MCF 10A (cell line): ENCODE data around the gene MARK3. TPM values are rescaled to one million over a fixed set of nuclear protein-coding genes. Genes with fewer than 3 reads are reported as not detected.
A peak's percentile ranks its signal among the peaks of the same experiment; 100 is the strongest.

Experiments
- BruUV-seq: library from RNA; stranded (reverse); fragments of 400-500 nt; replicated peaks from 2 replicates; lab custom pipeline; 2021; lab: Mats Ljungman, UMichigan
- CTCF ChIA-PET: fragments of 300-600 bp; sonication (Branson Sonifier 250); formaldehyde crosslinking; extraction: SDS; loops from one replicate; lab custom pipeline; 2021; ENCODE audit warnings: antibody characterized with exemption, inconsistent platforms; lab: Yijun Ruan, JAX
- POLR2A ChIA-PET: fragments of 300-600, 350-650 bp; sonication (Branson Sonifier 250); formaldehyde crosslinking; extraction: SDS; loops from one replicate; lab custom pipeline; 2020; ENCODE audit warnings: antibody characterized with exemption, inconsistent platforms; lab: Yijun Ruan, JAX
- DNase-seq: peaks from one replicate; pipeline ENCODE4 v3.0.0-alpha.2; 2018; ENCODE audit not compliant: unreplicated experiment
- H3K27ac Mint-ChIP-seq: one replicate; pipeline ENCODE4 v1.8.0; 2022; ENCODE audit warnings: mild to moderate bottlenecking, low read depth, mixed read lengths; ENCODE audit not compliant: unreplicated experiment
- H3K27me3 Mint-ChIP-seq: one replicate; pipeline ENCODE4 v1.8.0; 2022; ENCODE audit warnings: mixed read lengths; ENCODE audit not compliant: insufficient read depth, unreplicated experiment
- H3K36me3 Mint-ChIP-seq: one replicate; pipeline ENCODE4 v1.8.0; 2022; ENCODE audit warnings: mild to moderate bottlenecking, moderate library complexity, mixed read lengths; ENCODE audit not compliant: insufficient read depth, unreplicated experiment
- H3K4me1 Mint-ChIP-seq: one replicate; pipeline ENCODE4 v1.8.0; 2022; ENCODE audit warnings: mixed read lengths; ENCODE audit not compliant: insufficient read depth, unreplicated experiment
- H3K4me3 Mint-ChIP-seq: one replicate; pipeline ENCODE4 v1.8.0; 2022; ENCODE audit warnings: mild to moderate bottlenecking, moderate library complexity, mixed read lengths; ENCODE audit not compliant: unreplicated experiment
- H3K9me3 Mint-ChIP-seq: one replicate; pipeline ENCODE4 v1.8.0; 2022; ENCODE audit warnings: mixed read lengths; ENCODE audit not compliant: unreplicated experiment
- intact Hi-C: fragments of 100-400 bp; cut with micrococcal nuclease; formaldehyde crosslinking; loops from 2 replicates; pipeline ENCODE4 v1.14.1; 2022
- total RNA-seq: library from RNA; stranded (reverse); gene quantifications from 2 replicates; pipeline ENCODE4 v1.2.3, GENCODE V29; 2022
- TF ChIP-seq, protein P1 (sequence below): fragments of 200-600 bp; IDR thresholded peaks from one replicate; pipeline ENCODE4 v1.8.0; 2022; ENCODE audit warnings: antibody characterized with exemption, mild to moderate bottlenecking; ENCODE audit not compliant: unreplicated experiment

The MARK3 gene
- total RNA-seq, 1 experiment from 2014 or later, result 130 TPM

DNA sequence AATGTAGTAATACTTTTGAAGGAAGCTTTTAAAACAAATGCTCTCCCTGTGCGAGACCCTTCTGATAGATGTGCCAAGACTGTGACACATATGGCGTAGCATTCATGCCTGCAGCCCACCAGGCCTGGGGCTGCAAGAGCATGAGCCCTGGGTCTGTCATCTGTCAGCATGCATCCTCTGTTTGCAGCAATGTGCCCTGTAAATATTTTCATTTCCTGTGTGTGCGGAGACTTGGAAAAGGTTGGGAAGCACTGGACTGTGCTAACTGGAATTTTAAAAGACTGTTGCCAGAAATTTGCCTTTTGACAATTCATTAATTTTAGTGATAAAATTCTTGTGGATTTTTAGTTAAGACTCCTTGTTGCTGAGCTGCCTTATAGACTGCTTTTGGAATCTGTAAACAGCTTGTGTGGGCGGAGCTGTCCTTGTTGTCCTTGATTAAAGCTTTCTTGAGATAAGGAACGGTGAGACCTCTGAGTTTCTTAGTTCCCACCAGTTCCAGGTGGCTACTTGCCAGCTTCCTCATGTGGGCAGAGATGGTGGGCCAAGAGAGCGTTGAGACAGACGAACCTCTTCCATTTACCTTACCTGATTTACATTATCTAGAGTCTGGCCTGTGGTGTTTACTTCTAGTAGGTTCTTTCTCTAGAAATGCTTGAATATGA is 23.4 kb downstream of the MARK3 start:
- CTCF ChIA-PET, result interaction anchor here (1.2 kb wide), 1 partner anchor 15 kb away, joined by 4 read pairs; no protein-coding TSS in a partner anchor
- H3K27ac Mint-ChIP-seq, result no peak overlapping the region
- peaks cover 15% of the 10 kb centered on the region for H3K4me1 Mint-ChIP-seq
- TF ChIP-seq, protein P1, sequence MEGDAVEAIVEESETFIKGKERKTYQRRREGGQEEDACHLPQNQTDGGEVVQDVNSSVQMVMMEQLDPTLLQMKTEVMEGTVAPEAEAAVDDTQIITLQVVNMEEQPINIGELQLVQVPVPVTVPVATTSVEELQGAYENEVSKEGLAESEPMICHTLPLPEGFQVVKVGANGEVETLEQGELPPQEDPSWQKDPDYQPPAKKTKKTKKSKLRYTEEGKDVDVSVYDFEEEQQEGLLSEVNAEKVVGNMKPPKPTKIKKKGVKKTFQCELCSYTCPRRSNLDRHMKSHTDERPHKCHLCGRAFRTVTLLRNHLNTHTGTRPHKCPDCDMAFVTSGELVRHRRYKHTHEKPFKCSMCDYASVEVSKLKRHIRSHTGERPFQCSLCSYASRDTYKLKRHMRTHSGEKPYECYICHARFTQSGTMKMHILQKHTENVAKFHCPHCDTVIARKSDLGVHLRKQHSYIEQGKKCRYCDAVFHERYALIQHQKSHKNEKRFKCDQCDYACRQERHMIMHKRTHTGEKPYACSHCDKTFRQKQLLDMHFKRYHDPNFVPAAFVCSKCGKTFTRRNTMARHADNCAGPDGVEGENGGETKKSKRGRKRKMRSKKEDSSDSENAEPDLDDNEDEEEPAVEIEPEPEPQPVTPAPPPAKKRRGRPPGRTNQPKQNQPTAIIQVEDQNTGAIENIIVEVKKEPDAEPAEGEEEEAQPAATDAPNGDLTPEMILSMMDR, result no peak
- intact Hi-C loops, result no loop called here
- no peaks in the 10 kb centered on the region for H3K27me3 Mint-ChIP-seq
- no TSS peak for BruUV-seq
- DNase-seq, result no peak
- H3K9me3 Mint-ChIP-seq, result no peaks in the 10 kb centered on the region
- POLR2A ChIA-PET, result no interaction called here
- no peak overlapping the region for H3K4me3 Mint-ChIP-seq
- H3K36me3 Mint-ChIP-seq, result peaks cover 67% of the 10 kb centered on the region

DNA sequence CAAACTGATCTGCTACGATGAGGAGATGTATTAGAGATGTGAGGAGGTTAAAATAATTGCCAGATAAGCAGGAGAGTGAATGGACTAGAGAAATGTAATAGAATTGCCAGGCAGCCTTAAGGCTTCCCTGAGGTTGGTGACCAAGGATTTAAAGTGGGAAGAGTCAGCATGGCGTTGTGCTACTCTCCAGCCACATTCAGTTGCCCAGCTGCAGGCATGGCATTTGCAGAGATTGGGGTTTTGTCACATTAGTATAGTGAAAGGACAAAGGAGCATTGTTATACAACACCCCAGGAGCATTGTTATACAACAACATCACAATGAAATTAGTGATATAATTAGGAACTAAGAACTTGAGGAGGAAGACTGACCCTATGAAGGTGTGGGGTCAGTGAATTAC is 31.7 kb downstream of the MARK3 start:
- H3K27ac Mint-ChIP-seq, result no peak overlapping the region
- intact Hi-C loops, result no loop called here
- no peak overlapping the region for H3K4me3 Mint-ChIP-seq
- POLR2A ChIA-PET, result interaction anchor here (1.4 kb wide), 1 partner anchor 11 kb away, joined by 4 read pairs; no protein-coding TSS in a partner anchor
- no peak for DNase-seq
- peaks cover 46% of the 10 kb centered on the region for H3K36me3 Mint-ChIP-seq
- H3K4me1 Mint-ChIP-seq, result peaks cover 20% of the 10 kb centered on the region
- H3K9me3 Mint-ChIP-seq, result no peaks in the 10 kb centered on the region
- BruUV-seq, result no TSS peak
- CTCF ChIA-PET, result no interaction called here
- TF ChIP-seq, protein P1, result no peak
- H3K27me3 Mint-ChIP-seq, result no peaks in the 10 kb centered on the region

DNA sequence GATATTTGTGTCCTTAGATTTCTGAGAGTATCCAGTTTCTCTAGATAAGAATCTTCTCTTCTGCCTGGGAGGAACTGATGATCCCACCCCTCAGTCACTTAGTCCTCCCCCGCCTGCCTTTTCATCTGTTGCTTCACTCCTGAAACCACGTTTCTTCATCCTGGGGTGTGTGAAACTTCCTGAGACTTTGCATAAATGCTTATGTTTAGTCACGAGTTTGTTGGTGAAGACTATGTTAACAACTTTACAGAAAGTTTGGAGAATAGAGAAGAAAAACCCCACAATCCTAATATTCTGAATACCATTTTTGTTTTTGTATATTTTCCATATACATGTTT is 33.2 kb downstream of the MARK3 start:
- Mint-ChIP-seq H3K27me3 (no peaks in the 10 kb centered on the region), H3K36me3 (peaks cover 35% of the 10 kb centered on the region), H3K9me3 (no peaks in the 10 kb centered on the region), H3K4me3 (no peak overlapping the region), H3K4me1 (peaks cover 28% of the 10 kb centered on the region), H3K27ac (peak overlapping the region; percentile 67)
- intact Hi-C loops, result no loop called here
- ChIA-PET POLR2A (interaction anchor here (1.3 to 1.4 kb wide), 2 partner anchors 9 to 14 kb away, joined by 3 to 4 read pairs; no protein-coding TSS in a partner anchor), CTCF (interaction anchor here (0.7 to 0.9 kb wide), 2 partner anchors 25 to 86 kb away, joined by 3 read pairs; no protein-coding TSS in a partner anchor)
- BruUV-seq, result no TSS peak
- TF ChIP-seq, protein P1, result no peak
- DNase-seq, result peak; percentile 75

DNA sequence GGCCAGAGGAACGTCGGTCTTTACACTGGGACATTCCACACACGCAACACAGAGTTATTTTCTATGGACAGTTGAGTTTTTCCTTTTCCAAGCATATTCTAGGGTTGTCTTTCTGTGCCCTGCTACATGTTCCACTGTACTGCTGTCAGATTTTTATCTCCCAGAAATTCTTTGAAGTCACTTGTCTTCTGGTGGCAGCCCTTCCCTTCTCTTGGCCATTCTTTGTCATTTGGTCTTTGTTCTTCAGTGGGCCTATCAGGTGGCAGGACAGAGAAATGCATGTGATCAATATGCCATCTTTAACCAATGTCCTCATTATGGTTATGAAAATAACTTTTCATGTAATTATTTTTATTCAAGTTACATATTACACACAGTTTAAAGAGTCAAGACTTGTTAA is 36.3 kb downstream of the MARK3 start:
- intact Hi-C loops, result no loop called here
- Mint-ChIP-seq H3K4me3 (no peak overlapping the region), H3K27me3 (no peaks in the 10 kb centered on the region), H3K27ac (no peak overlapping the region), H3K4me1 (peaks cover 28% of the 10 kb centered on the region), H3K9me3 (no peaks in the 10 kb centered on the region), H3K36me3 (peaks cover 17% of the 10 kb centered on the region)
- no TSS peak for BruUV-seq
- POLR2A ChIA-PET, result no interaction called here
- TF ChIP-seq, protein P1, result no peak
- DNase-seq, result no peak
- CTCF ChIA-PET, result no interaction called here
